HG02884 (cell line): ENCODE measurements around the gene PCOLCE2.

Experiments used
- ATAC-seq: cut with Tn5 transposase; IDR thresholded peaks from one replicate; pipeline ENCODE4 v1.9.1; 2021; ENCODE audit warnings: mild to moderate bottlenecking, moderate library complexity; ENCODE audit not compliant: unreplicated experiment

The PCOLCE2 gene

DNA sequence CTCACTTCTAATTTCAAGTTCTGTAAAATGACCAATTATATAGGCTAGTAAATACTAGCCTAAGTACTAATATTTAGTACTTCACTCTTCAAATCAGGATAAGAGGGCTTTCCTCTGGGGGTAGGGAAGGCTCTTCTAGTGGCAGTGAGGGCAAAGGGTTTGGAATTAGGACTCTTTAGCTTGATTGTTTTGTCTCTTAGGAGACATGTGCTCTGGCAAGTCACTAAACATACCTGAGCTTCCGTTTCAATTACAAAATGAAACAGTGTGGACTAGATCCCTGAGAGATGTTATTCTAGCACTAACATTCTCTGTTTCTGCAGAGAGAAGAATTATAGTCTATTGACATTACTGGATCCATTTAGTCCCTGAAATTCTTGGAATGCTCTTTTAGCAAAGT is 71.5 kb downstream of the PCOLCE2 start:
- ATAC-seq = no peak

DNA sequence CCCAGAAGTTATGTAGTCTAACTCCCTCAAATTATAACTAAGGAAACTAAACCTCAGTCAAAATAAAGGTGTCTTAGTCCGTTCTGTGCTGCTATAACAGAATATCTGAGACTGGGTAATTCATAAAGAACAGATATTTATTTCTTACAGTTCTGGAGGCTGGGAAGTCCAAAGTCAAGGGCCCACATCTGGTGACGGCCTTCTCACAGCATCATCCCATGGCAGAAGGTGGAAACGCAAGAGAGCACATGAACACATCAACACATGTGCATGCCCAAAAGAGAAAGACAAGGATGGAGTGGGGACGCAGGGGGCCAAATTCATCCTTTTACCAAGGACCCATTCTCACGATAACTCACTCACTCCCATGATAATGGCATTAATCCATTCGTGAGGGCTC is 73.1 kb downstream of the PCOLCE2 start:
- no peak for ATAC-seq

DNA sequence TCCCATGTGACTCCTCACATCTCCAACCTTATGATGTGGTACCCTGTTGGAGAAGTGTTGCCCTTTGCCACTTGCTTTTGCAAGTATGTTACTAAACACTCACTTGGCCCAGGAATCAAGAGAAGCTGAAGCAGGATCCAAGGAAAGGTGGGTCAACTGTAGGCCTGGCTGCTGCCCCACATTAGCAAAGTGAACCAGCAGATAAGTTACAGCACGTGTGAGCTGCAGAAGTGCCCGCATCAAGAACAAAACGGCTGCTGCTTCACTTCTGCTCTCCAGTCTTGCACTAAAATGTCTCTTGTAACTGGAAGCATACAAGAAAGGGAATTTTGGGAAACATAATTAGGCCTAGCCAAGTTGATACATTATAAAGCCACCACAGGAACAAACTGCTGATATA is 79.6 kb downstream of the PCOLCE2 start:
- no peak for ATAC-seq

GRCh38 chr3:142808103-142808917 is 80.6 kb downstream of the PCOLCE2 start:
- ATAC-seq = no peak

GRCh38 chr3:142802891-142803290 is 86.0 kb downstream of the PCOLCE2 start:
- ATAC-seq = no peak

- no peak for ATAC-seq
These were observed 87.1 kb downstream of the PCOLCE2 start for GRCh38 chr3:142801746-142802145.

DNA sequence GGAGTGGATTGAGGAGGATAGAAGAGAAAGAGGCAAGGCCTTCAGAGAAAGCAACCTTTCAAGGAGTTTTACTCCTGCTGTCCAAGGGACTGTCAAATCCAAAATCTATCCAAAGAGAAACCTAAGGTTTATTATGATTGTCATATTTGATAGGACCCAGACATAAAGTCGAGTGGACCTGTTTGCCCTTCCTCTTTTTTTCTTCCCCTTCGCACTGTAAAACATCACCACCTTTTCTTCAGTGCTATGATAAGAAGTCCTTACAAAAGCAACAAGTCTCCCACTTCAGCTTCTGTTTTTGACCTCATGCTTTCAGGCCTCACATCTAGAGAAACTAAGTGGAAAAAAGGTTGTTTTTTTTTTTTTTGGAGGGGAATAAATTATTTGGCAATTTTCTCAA is 92.1 kb downstream of the PCOLCE2 start:
- ATAC-seq = no peak

- no peak for ATAC-seq
These were observed 93.6 kb downstream of the PCOLCE2 start for GRCh38 chr3:142795332-142795731.

DNA sequence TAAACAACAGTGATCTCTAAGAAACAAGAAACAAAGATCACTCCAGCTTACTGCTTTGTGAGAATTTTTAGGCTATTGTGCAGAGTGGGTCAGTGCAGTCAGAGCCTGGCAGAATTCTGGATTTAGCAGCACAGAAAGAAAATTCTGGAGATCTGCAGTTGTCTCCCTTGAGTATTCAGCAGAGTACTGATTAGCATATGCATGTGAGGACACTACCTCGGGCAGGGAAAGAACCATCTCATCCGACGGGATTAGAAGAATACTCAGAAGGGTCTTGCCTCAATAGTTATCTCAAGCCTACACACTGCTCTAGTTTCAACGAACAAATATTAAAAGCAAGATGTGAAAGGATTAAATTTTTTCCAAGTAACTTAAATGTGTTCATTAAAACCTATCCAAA is 94.4 kb downstream of the PCOLCE2 start:
- no peak for ATAC-seq

DNA sequence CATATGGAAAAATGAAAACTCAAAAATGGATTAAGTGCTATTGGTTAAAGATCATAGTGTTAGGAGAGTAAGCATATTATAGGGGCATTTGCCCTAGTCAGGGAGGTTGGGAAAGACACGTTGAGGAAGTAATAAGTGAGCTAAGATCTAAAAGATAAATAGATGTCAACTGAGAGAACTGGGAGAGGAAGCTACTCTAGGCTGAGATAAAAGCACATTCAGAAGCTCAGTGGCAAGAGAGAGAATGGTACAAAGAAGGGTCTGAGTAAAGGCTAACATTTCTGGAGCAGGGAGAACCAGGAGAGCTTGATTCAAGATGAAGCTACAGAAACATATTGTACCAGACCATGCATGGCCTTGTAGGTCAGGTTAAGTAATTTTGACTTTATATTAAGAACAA is 101.2 kb downstream of the PCOLCE2 start:
- no peak for ATAC-seq

DNA sequence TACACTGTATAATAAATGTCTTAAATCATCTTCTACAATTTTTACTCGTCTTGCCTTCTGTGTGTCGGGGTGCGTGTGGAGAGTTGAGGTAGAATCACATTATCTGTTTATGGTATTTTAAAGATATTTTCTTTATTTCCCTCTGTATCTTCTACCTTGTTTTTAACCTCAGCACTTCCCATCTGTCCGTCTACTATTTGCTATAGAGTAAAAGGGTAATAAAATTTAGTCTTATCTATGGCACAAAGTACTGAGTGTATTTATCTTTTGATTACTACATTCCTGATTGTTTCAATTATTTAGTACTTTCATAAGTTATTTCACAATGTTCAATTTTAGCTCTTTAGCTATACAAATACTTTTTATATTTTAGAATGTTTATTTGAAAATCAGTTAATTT is 102.9 kb downstream of the PCOLCE2 start:
- no peak for ATAC-seq

DNA sequence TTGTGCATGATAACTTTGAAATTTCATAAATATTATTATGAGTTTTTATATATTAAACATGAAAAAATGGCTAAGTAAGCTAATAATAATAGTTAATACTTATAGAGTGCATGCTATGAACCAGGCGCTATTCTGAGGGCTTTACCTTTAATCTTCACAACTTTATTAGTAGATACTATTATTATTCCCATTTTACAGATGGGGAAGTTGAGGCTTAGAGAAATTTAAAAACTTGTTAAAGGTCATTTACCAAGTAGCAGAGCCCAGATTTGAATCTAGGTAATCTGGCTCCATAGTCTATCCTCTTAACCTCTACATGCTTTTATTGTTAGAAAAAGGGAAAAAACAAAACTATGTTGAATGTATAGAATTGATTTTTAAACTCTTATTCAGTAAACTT is 104.7 kb downstream of the PCOLCE2 start:
- ATAC-seq = no peak

DNA sequence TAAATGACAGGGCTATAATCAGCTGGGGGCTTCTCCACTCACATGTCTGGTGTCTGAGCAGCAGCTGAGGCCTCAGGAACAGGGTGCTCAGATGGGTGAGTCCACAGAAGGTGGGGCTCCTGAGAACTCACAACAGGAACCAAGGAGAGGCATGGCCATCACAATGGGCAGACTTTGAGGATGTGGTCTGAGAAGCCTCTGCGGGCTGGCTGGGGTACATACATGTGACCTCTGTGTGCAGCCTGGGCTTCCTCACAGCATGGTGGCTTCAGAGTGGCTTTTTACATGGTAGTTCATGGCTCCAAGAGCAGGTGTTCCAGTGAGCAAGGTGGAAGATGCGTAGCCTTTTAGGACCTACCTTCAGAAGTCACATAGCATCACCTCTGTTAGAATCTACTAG is 106.3 kb downstream of the PCOLCE2 start:
- no peak for ATAC-seq

GRCh38 chr3:142779591-142779990 is 109.3 kb downstream of the PCOLCE2 start:
- ATAC-seq = no peak

DNA sequence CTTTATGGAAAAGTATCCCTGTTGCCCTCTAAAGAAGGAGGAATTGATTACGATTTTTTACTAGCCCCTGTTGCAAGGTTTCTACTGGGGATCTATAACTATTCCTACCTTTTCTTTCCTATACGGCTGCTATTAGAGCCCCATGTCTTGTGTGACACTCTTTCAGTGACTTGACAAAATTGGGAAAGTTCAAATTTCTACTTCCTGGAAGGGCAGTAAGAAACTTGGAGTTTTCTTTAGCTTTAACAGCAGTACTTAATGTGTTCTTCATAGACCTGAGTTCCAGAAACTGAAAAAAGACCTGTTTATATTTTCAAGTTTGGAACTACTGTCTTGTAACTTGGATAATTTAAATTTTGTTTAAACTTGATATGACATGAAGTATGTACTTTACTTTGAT is 110.3 kb downstream of the PCOLCE2 start:
- ATAC-seq = no peak

- ATAC-seq = no peak
These were observed 111.0 kb downstream of the PCOLCE2 start for GRCh38 chr3:142777927-142778326.

DNA sequence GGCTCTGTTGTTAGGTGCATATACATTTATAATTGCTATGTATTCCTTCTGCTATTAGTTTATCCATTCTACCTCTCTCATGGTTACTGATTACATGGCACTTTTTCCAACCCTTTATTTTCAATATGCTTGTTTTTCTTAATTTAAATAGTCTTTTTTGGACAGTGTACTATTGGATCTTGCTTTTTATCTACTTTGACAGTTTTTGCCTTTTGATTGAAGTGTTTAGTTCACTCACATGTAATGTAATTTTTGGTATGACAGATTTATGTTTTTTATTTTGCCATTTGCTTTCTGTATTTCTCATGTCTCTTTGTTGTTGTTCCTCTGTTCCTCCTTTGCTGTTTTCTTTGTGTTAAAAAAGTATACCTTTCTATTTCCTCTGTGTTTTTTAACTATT is 120.5 kb downstream of the PCOLCE2 start:
- ATAC-seq = no peak
